Upper lobe of left lung (tissue), 4 donors: ENCODE data around the gene EIF4EBP2.

Source experiments
- POLR2A ChIP-seq, 4 donors: fragments of 450-650 bp; IDR thresholded peaks; one replicate each; pipeline ENCODE4 v1.5.1; 2016 to 2017; ENCODE audit warnings: antibody characterized with exemption in 4 of 4, mild to moderate bottlenecking in 2 of 4
- POLR2AphosphoS5 ChIP-seq, 2 donors: sonication (generic); formaldehyde crosslinking; IDR thresholded peaks; one replicate each; pipeline ENCODE4 v1.5.1; 2017; ENCODE audit warnings: antibody characterized with exemption in 2 of 2
- TF ChIP-seq, protein P1 (sequence below), 6 experiments: fragments of 450-650 bp in 4 of 6; fragments of 200-600 bp in 2 of 6; sonication (generic) in 2 of 6; IDR thresholded peaks; one replicate each; pipeline ENCODE4 v1.5.1; 2016 to 2019; ENCODE audit warnings: antibody characterized with exemption in 6 of 6

DNA sequence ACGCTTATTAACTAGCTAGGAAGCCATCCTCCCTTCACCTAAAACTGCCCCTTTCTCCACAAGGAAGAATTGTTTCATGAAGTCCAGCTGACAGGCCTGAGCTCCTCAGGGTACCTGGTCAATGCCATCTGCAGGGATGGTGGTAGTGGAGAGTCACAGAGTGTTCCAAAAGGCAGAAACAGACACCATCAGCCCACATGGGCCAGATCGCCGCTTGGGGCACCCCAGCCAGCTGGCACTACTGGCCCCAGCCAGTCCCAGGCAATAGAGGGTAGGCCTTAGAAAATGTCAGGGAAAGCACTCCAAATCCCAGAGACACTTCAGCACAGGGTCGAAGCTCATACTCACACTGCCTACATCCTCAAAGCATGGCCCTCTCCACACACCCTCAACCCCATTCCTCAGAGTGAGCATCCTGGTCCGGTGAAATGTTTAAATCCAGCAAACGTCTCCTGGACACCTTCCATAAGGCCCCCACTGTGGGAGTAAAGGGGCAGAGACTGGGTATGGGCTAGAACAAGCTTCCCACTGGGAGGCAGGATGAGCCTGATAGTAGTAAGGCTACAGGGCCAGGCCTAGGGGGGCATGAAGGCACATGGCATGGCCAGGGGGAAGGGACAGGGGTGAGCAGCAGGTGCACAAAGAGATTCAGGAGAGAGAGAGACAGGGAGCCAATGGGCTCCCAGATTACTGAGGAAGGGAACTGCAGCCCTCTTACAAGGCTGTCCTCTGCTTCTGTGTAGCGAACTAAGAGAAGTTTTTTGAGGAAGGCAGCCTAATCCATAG lies 23.4 kb upstream of the EIF4EBP2 start:
- TF ChIP-seq, protein P1, sequence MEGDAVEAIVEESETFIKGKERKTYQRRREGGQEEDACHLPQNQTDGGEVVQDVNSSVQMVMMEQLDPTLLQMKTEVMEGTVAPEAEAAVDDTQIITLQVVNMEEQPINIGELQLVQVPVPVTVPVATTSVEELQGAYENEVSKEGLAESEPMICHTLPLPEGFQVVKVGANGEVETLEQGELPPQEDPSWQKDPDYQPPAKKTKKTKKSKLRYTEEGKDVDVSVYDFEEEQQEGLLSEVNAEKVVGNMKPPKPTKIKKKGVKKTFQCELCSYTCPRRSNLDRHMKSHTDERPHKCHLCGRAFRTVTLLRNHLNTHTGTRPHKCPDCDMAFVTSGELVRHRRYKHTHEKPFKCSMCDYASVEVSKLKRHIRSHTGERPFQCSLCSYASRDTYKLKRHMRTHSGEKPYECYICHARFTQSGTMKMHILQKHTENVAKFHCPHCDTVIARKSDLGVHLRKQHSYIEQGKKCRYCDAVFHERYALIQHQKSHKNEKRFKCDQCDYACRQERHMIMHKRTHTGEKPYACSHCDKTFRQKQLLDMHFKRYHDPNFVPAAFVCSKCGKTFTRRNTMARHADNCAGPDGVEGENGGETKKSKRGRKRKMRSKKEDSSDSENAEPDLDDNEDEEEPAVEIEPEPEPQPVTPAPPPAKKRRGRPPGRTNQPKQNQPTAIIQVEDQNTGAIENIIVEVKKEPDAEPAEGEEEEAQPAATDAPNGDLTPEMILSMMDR (IDR thresholded peaks at IDR 0.05) = no peak
- no peak for TF ChIP-seq POLR2AphosphoS5 (IDR thresholded peaks at IDR 0.05)
- TF ChIP-seq POLR2A (IDR thresholded peaks at IDR 0.05) = no peak
